ENCODE measurements around the gene AMFR. TPM values are rescaled to one million over a fixed set of nuclear protein-coding genes. Genes with fewer than 3 reads are reported as not detected.

Gene AMFR
- total and polyA plus RNA-seq, 10 donors, result 48.1 to 249 (median 99.3) TPM

GRCh38 chr16:56411624-56412023, 13.7 kb downstream of the AMFR start:
- Histone ChIP-seq H3K4me3 (no peak overlapping the region), H3K27me3 (replicated peaks in 1 of 7) (no peaks in the 10 kb centered on the region), H3K36me3 (peaks cover 7 to 75% (median 45%) of the 10 kb centered on the region in 6 donors), H3K27ac (no peak overlapping the region), H3K4me1 (peaks cover 0 to 19% (median 15%) of the 10 kb centered on the region in 6 donors), H3K9me3 (no peaks in the 10 kb centered on the region)
- DNase-seq, result no peak
- TF ChIP-seq POLR2AphosphoS5 (IDR thresholded peaks at IDR 0.05) (no peak), CTCF (IDR thresholded peaks at IDR 0.05 in 8 of 11, conservative IDR thresholded peaks at IDR 0.05 in 3 of 11) (no peak), POLR2A (IDR thresholded peaks at IDR 0.05) (no peak)
- WGBS, 5 donors, result 90 to 100% (median 95%) methylated on average over 2 of the region's 2 CpGs
- intact Hi-C loops (cut with DNase I; ENCODE audit: low total_unique reads), result no loop called here

GRCh38 chr16:56411123-56411522, 14.2 kb downstream of the AMFR start:
- no peak overlapping the region for H3K4me3 ChIP-seq
- H3K27ac ChIP-seq, result no peak overlapping the region
- TF ChIP-seq CTCF (IDR thresholded peaks at IDR 0.05 in 8 of 11, conservative IDR thresholded peaks at IDR 0.05 in 3 of 11), result no peak
- no peaks in the 10 kb centered on the region for H3K9me3 ChIP-seq
- WGBS, 5 donors, result 76 to 94% (median 91%) methylated on average over 5 of the region's 5 CpGs
- intact Hi-C loops (cut with DNase I; ENCODE audit: low total_unique reads), result no loop called here
- H3K36me3 ChIP-seq, result peaks cover 7 to 80% (median 45%) of the 10 kb centered on the region in 6 donors
- H3K4me1 ChIP-seq, result peaks cover 0 to 14% (median 10%) of the 10 kb centered on the region in 6 donors
- no peaks in the 10 kb centered on the region for H3K27me3 ChIP-seq (replicated peaks in 1 of 7)
- no peak for DNase-seq

DNA sequence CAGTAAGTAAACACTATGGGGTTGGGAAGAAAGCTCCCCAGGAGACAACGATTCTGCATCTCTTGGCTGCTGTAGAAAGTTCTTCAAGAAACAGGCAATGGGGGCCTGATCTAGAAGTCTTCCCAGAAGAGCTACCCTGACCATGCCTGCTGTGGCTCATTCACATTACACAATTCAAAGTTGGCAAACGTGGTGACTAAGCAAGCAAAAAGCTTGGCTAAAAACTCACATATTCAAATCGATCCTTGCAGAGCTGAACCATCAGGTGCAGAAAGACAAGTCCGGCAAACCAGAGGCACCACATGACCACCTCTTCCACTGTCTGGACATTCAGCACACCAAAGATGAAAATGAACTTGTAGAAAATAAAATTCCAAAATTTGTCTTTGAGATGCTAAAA, 16.1 kb downstream of the AMFR start:
- no peak for DNase-seq
- 65 to 89% (median 67%) methylated on average over 4 of the region's 4 CpGs for WGBS, 5 donors
- intact Hi-C loops (cut with DNase I; ENCODE audit: low total_unique reads), result no loop called here
- H3K27me3 ChIP-seq (replicated peaks in 1 of 7), result no peaks in the 10 kb centered on the region
- H3K4me3 ChIP-seq, result no peak overlapping the region
- H3K36me3 ChIP-seq, result peaks cover 7 to 96% (median 56%) of the 10 kb centered on the region in 6 donors
- peaks cover 0 to 4% (median 0%) of the 10 kb centered on the region in 6 donors for H3K4me1 ChIP-seq
- H3K27ac ChIP-seq, result no peak overlapping the region
- H3K9me3 ChIP-seq, result no peaks in the 10 kb centered on the region
- no peak for TF ChIP-seq POLR2AphosphoS5 (IDR thresholded peaks at IDR 0.05)
- no peak for TF ChIP-seq POLR2A (IDR thresholded peaks at IDR 0.05)
- no peak for TF ChIP-seq CTCF (IDR thresholded peaks at IDR 0.05 in 8 of 11, conservative IDR thresholded peaks at IDR 0.05 in 3 of 11)

GRCh38 chr16:56408379-56409098, 16.8 kb downstream of the AMFR start:
- intact Hi-C loops (cut with DNase I; ENCODE audit: low total_unique reads), result no loop called here

More at GRCh38 chr16:56408379-56409098, 16.8 kb downstream of the AMFR start:
- Histone ChIP-seq H3K9me3 (no peaks in the 10 kb centered on the region), H3K27ac (no peak overlapping the region), H3K4me1 (peaks cover 0 to 4% (median 0%) of the 10 kb centered on the region in 6 donors), H3K4me3 (no peak overlapping the region), H3K36me3 (peaks cover 7 to 96% (median 61%) of the 10 kb centered on the region in 6 donors), H3K27me3 (replicated peaks in 1 of 7) (no peaks in the 10 kb centered on the region)
- TF ChIP-seq POLR2A (IDR thresholded peaks at IDR 0.05) (no peak), CTCF (IDR thresholded peaks at IDR 0.05 in 8 of 11, conservative IDR thresholded peaks at IDR 0.05 in 3 of 11) (no peak), POLR2AphosphoS5 (IDR thresholded peaks at IDR 0.05) (no peak)
- no peak for DNase-seq
- 76 to 94% (median 83%) methylated on average over 7 of the region's 7 CpGs for WGBS, 5 donors

Measured in spleen (tissue), 11 donors.